Stimulated activated CD8-positive, alpha-beta memory T cell treated with anti-CD3 and anti-CD28 coated beads, Interleukin-12 subunit alpha, Interleukin-12 subunit beta, amount 100 ng/mL, for 24 hours (primary cell): ENCODE results near the gene STUM.

Source experiments
- DNase-seq: peaks from one replicate; pipeline ENCODE4 v3.0.0-alpha.2; 2020; ENCODE audit errors: extremely low read depth

Gene STUM

DNA sequence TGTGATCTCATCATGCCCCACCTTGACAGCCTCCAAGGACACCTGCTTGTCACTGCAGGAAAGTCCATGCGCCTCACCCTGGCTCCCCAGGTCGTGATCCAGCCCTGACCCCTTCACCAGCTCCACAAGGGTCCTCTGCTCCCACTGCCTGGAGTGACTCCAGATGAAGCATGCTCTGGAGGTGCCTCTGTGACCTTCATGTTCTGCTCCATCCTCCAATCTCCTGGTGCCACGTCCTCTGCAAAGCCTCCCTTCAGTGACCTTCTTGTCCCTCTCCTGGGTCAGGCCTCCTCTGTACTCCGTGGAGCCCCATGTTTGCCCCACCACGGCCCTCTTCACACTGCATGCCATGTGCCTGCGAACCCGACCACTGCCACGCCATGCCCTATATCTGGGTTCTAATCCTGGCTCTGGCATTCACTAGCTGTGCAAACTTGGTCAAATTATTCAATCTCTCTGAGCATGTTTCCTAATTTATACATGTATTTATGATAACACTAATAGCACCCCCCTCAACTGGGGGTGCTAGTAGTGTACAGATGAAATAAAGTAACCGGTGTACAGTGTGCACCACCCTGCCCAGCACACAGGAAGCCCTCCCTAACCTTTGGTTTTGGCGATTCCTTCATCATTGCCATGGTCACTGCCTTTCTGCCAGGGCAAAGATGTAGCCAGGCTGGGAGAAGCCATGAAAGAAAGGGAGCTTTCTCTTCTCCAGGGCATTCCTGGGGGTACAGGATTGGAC is 77.4 kb downstream of the STUM start:
- DNase-seq, result no peak

DNA sequence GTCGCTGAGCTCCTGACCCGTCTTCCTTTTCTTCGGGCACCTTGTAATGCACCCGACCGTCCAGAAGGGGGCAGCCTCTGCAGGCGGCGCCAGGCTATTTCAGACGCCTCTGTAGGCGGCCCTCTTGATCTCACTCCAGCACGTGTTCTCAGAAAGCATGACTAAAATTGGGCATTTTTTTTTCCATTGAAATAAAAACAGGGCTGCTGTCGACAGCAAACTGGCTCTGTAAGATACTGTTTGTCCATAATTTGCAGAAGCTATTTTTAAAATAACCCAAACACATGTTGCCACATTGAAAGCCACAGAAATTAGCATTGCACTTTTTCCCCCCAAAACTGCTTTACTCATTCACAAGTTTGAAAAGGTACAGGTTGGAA is 78.0 kb downstream of the STUM start:
- peak; percentile 55 for DNase-seq

DNA sequence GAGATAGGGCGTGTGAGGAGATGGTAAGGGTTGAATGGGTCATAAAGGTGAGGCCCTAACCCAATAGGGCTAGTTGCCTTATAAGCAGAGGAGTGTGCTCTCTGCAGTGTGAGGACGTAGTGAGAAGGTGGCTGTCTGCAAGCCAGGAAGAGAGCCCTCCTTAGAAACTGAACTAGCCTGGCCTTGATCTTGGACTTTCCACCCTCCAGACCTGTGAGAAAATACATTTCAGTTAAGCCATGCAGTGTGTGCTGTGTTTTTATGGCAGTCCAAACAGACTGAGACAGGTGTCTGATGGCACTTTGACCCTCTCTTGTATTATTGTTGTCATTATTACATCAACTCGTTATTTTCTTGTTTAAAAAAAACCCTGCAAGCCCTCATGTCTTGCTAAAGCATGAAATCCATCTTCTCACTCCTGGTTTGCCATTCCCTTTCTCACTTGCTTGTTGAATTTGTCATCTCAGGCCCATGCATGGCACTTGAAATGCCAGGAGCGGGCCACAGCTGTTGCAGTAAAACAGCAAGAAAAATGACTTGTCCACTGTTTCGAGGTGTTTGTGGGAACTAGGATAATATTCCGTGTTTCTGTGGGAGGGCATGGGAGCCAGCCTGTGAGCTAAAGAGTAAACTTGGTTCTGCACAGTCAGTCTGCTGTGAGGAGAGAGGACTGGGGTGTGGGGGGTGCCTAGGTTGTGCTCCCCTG is 78.6 kb downstream of the STUM start:
- DNase-seq, result no peak

DNA sequence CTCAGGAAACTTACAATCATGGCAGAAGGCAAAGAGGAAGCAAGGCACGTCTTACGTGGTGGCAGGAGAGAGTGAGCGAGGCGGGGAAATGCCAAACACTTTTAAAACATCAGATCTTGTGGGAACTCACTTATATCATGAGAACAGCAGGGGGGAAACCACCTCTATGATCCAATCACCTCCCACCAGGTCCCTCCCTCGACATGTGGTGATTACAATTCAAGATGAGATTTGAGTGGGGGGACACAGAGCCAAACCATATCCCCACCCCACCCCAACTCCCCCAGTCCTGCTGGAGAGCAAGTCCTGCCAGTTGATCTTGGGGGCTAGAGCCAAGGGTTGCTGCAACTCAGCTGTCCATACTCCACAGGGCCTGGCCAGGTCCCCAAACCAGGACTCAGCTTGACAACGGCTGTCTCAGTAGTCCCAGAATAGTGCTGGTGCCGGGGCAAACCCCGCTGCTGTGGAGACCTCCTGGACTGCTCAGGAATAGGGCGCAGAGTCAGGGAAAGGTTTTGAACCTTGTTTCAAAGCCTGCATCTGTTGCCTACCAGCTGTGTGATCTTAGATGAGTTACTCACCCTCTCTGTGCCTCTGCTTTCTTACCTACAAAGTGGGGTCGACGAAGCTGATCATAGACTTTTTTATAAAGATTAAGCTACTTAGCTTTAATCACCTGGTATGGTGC is 79.5 kb downstream of the STUM start:
- DNase-seq, result no peak

DNA sequence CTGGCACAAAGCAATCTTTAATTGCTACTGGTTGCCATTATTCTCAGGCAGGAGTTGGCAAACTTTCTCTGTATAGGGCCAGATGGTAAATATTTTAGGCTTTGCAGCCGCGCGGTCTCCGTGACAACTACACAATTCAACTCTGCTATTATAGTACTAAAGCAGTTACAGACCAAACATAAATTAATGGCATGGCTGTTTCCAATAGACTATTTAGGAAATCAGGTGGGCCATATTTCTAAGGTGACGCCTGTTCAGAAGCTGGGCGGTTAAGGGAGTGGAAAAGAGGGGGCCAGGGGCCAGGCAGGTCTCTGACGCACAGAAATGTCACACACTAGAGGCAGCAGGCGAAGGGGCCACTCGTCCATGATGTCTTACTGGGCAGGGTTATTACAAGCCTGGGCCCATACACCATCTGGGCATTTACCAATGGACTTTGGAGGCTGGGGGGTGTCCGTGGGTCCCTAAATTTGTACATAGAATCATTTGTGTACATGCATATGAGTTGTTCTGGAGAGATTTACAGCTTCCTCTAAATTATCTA is 80.1 kb downstream of the STUM start:
- no peak for DNase-seq

DNA sequence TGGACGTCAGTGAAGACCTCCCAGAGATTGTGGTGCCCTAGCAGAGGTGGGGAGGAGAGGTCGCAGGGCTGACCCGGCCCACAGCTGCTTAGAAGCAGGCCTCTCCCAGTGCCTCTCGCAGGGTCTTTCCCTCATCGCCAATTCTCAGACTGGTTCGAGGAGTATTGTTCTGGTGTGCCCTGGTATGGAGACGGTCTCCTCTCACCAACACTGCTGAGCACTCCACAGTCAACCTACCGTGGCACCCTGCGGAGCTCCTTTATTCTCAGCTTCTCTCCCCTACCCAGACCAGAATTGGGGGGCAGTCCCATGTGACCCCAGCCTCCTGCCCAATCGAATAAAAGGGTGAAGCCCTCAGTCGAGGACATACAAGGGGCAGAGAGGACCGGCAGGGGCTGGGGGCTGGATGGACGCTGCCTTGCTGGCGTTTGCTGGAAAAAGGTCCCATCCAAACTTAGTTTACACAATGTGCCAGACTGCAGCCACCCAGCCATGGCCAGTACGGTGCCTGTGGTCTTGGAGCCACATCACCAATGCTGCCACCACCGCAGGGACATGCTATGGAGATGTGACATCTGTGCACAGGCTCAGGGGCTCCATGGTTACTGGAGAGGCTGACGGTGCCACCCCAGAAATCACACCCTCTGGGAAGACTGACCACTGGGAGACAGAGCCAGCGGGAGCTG is 80.8 kb downstream of the STUM start:
- DNase-seq, result no peak

DNA sequence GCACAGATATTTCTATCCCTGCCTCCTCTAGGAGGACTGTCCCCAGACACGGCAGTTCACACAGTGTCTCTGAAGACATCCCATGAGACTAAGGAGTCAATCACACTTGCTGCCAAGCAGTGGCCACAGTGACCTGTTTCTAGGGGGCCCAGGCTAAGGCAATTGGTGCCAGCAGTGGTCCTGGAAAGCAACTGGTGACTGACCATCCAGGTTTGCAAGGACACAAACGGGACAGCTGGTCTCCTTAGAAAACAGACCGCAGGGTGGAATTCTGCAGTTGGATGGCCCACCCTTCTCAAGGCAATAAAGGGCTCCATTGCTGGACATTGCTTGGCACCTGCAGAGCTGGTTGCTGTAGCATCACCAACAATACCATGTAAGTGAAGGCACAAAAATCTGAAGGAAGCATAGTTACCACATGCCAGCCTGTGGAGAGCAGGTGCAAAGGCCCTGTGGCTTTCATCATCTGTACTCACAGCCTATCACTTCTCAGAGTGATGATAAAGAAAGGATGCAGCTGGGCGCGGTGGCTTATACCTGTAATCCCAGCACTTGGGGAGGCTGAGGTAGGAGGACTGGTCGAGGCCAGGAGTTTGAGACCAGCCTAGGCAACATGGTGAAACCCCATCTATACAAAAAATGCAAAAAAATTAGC is 81.5 kb downstream of the STUM start:
- no peak for DNase-seq

DNA sequence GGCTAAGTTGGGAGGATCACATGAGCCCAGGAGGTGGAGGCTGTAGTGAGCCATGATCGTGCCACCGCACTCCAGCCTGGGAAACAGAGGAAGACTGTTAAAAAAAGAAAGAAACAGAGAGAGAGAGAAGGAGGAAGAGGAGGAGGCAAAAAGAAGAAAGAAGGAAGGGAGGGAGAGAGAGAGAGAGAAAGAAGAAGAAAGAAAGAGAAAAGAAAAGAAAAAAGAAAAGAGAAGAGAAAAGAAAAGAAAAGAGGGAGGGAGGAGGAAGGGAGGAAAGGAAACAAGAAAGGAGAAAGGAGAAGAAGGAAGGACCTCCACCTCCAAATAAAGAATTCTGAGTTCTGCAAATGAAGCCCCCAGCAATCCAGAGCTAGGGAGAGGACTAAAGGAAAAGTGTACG is 82.0 kb downstream of the STUM start:
- no peak for DNase-seq

DNA sequence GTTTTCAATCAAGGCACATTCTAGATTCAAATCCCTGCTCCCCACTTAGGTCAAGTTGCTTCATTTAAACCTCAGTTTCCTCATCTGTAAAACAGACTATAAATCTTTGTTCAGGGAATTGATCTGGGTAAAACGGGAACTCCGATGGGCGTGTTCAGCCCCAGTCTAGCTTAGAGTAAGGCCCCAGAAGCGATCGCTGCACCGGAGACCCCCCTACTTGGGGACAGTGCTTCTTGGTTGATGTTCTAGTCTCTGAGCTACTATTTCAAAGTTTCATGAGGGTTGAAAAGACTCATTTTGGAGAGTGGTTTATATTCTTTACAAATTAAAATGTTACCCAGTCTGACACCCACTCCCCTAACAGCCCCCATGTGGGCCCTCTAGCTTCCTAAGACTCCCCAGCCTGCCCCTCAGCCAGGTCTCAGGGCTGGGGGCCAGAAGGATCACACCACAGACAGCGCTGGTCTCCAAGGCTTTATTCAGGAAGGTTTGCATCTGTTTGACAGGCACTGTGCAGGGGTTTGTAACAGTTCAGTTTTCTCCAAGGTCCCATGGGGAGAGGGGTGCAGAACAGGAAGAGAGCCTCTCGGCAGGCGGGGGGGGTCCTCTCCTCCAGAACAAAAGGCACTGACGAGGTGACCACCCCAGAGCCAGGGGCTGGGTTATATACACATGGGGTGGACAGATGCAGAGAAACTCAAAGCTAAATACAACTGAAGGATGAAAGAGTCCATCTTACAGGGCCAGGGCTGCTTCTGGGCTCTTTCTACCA is 82.9 kb downstream of the STUM start:
- DNase-seq, result no peak

DNA sequence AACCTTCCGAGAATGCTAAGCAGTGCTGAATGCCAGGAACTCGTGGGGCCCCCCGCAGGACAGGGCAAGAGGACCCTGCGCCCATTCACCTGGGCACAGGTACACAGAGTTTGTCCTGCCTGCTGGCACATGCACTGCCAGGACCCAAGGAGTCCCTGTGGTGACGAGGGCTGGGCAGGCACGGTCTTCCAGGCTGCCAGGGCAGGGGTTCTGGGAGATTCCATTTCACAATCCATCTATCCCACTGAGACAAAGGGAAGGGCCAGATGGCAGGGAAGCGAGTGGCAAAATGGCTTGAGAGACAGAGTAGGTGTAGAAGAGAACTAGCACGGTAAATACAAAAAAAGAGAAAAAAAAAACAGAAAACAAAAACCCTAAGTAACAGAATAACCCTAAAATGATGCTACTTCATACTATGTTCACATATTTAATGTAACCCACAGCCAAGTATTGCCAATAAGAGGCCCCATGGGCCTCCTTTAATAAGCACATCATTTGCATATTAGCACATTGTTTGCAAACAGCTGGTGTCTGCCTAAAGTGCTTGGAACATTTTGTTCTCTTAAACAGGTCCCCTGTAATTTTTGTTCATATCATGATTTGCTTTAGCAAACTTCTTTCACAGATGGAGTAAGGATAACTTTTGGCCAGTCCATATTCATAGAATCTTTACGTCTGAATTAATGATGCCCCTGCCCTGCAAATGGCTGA is 83.8 kb downstream of the STUM start:
- DNase-seq, result no peak

DNA sequence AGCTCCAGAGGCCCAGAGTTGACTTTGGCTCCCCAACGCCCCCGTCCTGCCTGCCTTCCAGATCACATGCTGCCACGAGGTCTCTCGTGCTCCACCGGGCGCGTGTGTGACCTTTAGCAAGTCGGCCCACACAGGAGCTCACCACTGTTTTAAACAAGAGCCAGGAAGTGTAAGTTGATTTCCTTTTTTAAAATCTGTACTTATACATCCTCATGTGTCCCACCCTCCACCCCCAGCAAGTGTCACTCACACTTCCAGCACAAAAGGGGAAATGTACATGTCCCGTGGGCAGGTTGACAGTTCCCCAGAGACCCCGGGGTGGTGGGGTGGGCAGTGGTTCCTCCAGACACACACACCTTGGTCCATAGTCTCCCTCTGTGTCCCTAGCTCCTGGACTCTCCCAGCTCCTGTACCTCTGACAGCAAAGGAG is 84.4 kb downstream of the STUM start:
- no peak for DNase-seq

DNA sequence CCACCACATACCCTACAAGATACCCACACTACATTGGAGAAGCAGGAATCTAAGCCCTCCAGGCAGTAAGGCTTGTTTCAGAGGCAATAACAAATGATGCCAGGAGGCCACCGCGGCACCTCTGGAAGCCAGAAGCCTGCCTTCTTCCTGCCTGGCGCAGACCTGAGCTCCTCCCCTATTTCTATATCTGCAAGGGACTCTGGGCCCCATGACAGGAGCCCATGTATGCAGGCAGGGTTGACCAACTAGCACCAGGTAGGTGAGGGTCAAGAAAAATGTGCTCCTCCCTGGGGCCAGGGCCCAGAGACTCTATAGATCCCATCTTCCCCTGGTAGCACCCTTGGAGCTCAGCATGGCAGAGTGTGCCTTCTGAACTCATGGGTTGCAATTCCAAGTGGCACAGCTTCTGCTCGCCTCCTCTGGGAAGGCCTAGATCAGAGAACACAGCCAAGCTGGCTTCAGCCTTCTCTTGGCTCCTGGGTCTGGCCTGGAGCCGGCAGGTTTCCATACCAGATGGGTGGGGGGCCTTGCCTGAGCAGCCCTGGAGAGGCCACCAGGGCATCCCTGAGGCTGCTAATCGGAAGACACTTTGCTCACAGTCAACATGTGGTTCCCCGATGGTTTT is 85.1 kb downstream of the STUM start:
- no peak for DNase-seq

DNA sequence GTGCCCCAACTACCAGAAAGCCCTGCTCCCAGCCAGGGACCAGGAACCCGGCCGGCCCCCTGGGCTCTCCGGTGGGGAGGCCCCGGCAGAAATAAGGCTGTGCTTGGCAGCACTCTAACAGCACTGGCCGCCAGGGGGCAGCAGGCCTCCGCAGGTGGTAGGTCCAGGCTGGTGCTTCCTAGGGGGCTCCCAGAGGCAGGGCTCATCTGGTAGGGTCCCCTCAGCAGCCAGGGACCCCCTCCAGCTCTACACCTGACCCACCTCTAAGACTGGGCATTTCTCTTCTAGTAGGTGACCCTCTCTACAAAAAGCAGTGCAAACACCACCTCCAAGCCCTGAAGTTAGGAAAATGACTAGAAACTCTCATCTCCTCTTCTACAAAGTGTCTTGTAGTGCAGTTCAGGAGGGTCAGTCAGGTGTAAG is 85.6 kb downstream of the STUM start:
- peak; percentile 68 for DNase-seq

DNA sequence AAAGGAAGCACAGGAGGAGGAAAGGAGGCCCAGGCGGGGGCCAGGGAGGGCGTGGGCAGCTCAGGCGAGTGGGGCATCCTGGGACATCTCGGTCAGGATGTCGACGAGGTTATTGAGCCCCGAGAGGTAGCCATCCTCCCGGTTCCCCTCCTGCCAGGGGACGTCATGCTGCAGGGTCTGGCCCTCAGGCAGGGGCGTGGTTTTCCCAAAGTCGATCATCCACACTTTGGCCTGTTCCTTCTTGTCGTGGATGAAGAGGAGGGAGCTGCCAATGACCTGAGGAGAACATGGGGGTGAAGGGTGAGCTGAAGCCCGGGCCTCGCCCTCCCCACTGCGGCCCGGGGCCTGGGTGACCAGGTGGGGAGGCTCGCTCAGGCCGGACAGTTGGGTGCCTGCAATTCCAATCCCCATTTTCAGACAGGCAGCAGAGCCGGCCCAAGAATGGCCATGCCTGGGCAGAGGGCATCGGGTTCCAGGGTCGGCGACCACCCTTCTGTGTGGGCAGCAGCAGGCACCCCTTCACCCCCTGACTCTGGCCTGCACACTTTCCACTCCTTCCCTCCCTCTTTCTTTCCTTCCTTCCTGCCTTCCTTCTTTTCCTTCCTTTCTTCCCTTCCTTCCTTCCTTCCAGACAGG is 86.2 kb downstream of the STUM start:
- no peak for DNase-seq

DNA sequence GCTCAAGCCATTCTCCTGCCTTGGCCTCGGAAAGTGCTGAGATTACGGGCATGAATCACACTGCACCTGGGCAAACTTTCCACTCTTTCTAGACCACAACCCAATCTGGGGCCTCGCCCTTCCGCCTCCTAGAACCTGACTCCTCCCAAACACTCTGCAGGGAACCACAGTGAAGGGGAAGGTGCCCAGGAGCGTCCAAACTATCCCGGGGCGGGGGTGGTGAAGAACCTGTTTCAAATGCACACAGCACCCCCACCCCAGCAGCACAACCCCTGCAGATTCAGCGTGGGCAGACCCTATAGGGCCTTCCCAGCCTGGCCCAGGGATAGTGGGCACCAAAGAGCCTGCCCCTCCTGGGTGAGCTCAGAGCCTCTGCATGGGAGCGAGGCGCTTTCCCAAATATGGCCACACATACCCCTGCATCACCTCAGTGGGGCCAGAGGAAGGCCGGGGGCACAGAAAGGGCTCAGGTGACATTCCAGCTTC is 86.9 kb downstream of the STUM start:
- DNase-seq, result no peak

DNA sequence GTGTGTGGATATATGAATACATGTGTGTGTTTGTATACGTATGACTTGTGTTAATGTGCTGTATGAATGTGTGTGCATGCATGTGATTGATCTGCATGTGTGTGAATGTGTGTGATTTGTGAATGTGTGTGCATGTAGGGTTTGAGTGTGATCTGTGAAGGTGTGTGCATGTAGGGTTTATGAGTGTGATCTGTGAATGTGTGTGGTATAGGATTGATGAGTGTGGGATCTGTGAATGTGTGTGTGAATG is 88.2 kb downstream of the STUM start:
- DNase-seq, result no peak

DNA sequence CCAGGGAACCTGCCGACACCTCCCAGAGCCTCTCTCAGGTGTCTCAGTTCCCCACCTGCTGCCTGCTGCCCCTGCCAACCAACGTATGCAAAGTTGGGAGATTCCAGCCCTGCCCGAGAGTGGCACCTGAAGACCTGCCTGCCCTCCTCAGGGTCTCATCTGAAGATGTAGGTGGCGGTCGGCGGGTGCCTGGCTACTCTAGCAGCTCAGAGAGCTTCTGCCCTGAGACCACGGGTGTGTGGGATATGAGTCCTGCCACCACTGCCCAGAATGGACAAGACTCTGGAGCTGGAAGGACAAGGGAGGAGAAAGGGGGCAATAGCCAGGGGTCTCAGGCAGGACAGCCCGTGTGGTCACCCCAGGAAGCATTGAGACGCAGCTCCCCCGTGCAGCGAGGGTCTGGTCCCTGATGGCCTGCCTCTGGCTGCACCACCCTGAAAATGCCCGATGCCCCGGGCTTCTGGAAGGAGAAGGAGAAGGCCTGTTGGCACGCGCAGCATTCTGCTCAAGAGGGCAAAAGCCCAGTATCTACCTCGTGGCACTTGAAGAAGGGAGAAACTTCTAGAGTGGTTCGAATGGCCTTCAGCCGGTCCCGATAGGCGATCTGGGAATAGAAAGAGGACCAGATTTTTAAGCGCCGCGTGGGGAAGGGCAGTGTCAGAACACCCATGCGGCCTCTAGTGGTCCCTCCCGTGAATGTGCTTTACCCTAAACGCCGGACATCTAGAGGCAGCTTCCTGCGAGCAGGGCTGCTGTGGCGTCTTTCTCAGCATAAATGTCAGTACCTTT is 88.8 kb downstream of the STUM start:
- no peak for DNase-seq

DNA sequence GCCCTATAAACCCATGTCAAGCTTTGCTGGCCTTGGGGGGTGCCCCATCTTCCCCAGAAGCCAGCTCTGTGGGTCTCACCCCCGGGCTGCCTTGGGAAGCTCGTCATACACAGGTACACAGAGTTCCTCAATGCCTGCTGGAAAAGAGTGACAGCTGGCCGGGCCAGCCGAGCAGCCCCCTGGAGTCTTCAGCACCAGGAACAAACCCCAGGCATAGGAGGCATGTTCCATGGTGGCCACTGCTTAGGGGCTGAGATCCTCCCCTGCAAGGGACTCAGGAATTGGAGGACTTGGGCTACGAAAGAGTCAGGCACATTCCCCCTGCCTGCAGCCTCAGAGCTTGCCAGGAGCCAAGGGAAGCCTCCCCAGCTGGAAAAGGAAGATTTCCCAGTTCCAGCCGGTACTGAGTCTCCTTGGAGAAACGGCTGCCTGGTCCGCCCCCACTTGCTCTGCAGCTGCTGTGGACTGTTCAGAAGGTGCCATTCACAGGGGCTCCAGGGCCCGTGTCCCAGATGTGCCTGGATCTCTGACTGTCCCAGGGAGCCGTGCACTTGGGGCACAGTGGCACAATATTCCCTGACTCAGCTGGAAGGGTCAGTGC is 89.5 kb downstream of the STUM start:
- no peak for DNase-seq
